OCI-LY7 (cell line): ENCODE data around the gene TMEM39B. TPM values are rescaled to one million over a fixed set of nuclear protein-coding genes. Genes with fewer than 3 reads are reported as not detected.
"Not testable (repeated sequence)": the region's sequence is repeated elsewhere in the genome, so short reads cannot be mapped to it uniquely, and the experiment has no call there.

Experiments
- BruUV-seq: library from RNA; stranded (reverse); fragments of 400-500 nt; replicated peaks from 2 replicates; lab custom pipeline; 2021; lab: Mats Ljungman, UMichigan
- CTCF ChIA-PET: fragments of 300-600 bp; sonication (Branson Sonifier 250); formaldehyde crosslinking; loops from one replicate; lab custom pipeline; 2022; ENCODE audit warnings: antibody characterized with exemption; ENCODE audit not compliant: unreplicated experiment; lab: Charles Lee
- POLR2A ChIA-PET: fragments of 300-600 bp; sonication (Branson Sonifier 250); formaldehyde crosslinking; loops from one replicate; lab custom pipeline; 2022; ENCODE audit warnings: antibody characterized with exemption; lab: Charles Lee
- DNase-seq: peaks from one replicate; pipeline ENCODE4 v3.0.0-alpha.2; 2015; ENCODE audit warnings: low spot score
- H2AFZ ChIP-seq: fragments of 200-600 bp; sonication (generic), shearing (Covaris generic); 2 replicates; pipeline ENCODE4 v1.6.1; 2014; ENCODE audit warnings: mild to moderate bottlenecking, antibody characterized with exemption, low read length, moderate library complexity
- H3K27ac ChIP-seq: fragments of 200-600 bp; sonication (generic); 2 replicates; pipeline ENCODE4 v1.5.1; 2014; ENCODE audit warnings: mixed run types, low read depth, mild to moderate bottlenecking, moderate library complexity, low read length, inconsistent platforms; ENCODE audit not compliant: poor library complexity, severe bottlenecking
- H3K36me3 ChIP-seq: fragments of 200-600 bp; sonication (generic); 2 replicates; pipeline ENCODE4 v1.6.1; 2014; ENCODE audit warnings: mild to moderate bottlenecking, antibody characterized with exemption, low read length, moderate library complexity, mixed read lengths; ENCODE audit not compliant: insufficient read depth
- H3K4me1 ChIP-seq: fragments of 200-600 bp; sonication (generic); 2 replicates; pipeline ENCODE4 v1.5.1; 2014; ENCODE audit warnings: mild to moderate bottlenecking, low read length; ENCODE audit not compliant: insufficient read depth, poor library complexity, severe bottlenecking
- H3K4me2 ChIP-seq: fragments of 200-600 bp; sonication (generic); 2 replicates; pipeline ENCODE4 v1.6.1; 2014; ENCODE audit warnings: mild to moderate bottlenecking, low read length
- H3K4me3 ChIP-seq: fragments of 200-600 bp; sonication (generic); 2 replicates; pipeline ENCODE4 v1.5.1; 2014; ENCODE audit warnings: mild to moderate bottlenecking, low read depth, low read length; ENCODE audit not compliant: poor library complexity, severe bottlenecking
- H3K79me2 ChIP-seq: fragments of 200-600 bp; sonication (generic); 2 replicates; pipeline ENCODE4 v1.6.1; 2016; ENCODE audit warnings: low read depth, mild to moderate bottlenecking, low read length, moderate library complexity, mixed read lengths; ENCODE audit not compliant: insufficient read depth
- H3K9me2 ChIP-seq: fragments of 200-600 bp; sonication (generic); 2 replicates; pipeline ENCODE4 v1.6.1; 2016; ENCODE audit warnings: mild to moderate bottlenecking, low read length, mixed read lengths; ENCODE audit not compliant: insufficient read depth
- H3K9me3 ChIP-seq: fragments of 200-600 bp; sonication (generic); 2 replicates; pipeline ENCODE4 v1.6.1; 2014; ENCODE audit warnings: mild to moderate bottlenecking, mixed run types, low read length, mixed read lengths
- H4K20me1 ChIP-seq: fragments of 200-600 bp; sonication (generic); 2 replicates; pipeline ENCODE4 v1.6.1; 2014; ENCODE audit warnings: mild to moderate bottlenecking, antibody characterized with exemption, low read length, moderate library complexity, mixed read lengths; ENCODE audit not compliant: insufficient read depth
- EZH2phosphoT487 ChIP-seq: fragments of 200-600 bp; sonication (generic); IDR thresholded peaks from 2 replicates; pipeline ENCODE4 v1.6.1; 2018; ENCODE audit warnings: low read depth, borderline replicate concordance, mild to moderate bottlenecking, mixed run types, antibody characterized with exemption, low read length, moderate library complexity, mixed read lengths
- intact Hi-C: fragments of 100-400 bp; cut with micrococcal nuclease; formaldehyde crosslinking; loops from one replicate; pipeline ENCODE4 v1.10.0; 2022; ENCODE audit not compliant: unreplicated experiment
- total RNA-seq, 2 experiments: library from RNA; depleted of rRNA in 1 of 2; stranded (reverse); fragments of >200 nt in 1 of 2; shearing (Covaris generic) in 1 of 2; gene quantifications; 2 replicates each; pipeline ENCODE4 v1.2.3, GENCODE V29; 2014 to 2022
- TF ChIP-seq, protein P1 (sequence below): fragments of 200-600 bp; sonication (generic); conservative IDR thresholded peaks from 2 replicates; pipeline ENCODE4 v1.5.1; 2014; ENCODE audit warnings: mild to moderate bottlenecking, antibody characterized with exemption, low read length, moderate library complexity, mixed read lengths

The TMEM39B gene
- total RNA-seq, 2 experiments from 2014 or later, result 11.3 to 35.9 TPM

DNA sequence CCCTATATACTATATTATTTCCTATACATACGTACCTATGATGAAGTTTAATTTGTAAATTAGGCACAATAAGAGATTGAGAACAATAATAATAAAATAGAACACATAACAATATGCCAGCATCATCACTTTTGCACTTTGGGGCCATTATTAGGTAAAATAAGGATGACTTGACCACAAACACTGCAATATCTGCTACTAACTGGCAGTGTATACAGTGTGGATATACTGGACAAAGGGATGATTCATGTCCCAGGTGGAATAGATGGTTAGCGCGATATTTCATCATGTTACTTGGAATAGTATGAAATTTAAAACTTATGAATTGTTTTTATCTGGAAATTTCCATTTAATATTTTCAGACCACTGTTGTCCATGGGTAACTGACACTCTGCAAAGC, 71.3 kb downstream of the TMEM39B start:
- ChIA-PET CTCF (no interaction called here), POLR2A (interaction anchor here (0.7 kb wide), 1 partner anchor 248 kb away, joined by 3 read pairs; no protein-coding TSS in a partner anchor)
- Histone ChIP-seq H3K27ac (no peak overlapping the region), H3K4me2 (no peak overlapping the region), H3K4me3 (no peak overlapping the region), H3K4me1 (no peaks in the 10 kb centered on the region), H3K79me2 (peaks cover 80% of the 10 kb centered on the region), H2AFZ (no peak overlapping the region), H3K9me3 (peaks cover 11% of the 10 kb centered on the region), H3K9me2 (no peaks in the 10 kb centered on the region), H3K36me3 (peaks cover 50% of the 10 kb centered on the region), H4K20me1 (peaks cover 7% of the 10 kb centered on the region; the same call in 1 of the 2 replicates)
- no peak for TF ChIP-seq EZH2phosphoT487
- TF ChIP-seq, protein P1, sequence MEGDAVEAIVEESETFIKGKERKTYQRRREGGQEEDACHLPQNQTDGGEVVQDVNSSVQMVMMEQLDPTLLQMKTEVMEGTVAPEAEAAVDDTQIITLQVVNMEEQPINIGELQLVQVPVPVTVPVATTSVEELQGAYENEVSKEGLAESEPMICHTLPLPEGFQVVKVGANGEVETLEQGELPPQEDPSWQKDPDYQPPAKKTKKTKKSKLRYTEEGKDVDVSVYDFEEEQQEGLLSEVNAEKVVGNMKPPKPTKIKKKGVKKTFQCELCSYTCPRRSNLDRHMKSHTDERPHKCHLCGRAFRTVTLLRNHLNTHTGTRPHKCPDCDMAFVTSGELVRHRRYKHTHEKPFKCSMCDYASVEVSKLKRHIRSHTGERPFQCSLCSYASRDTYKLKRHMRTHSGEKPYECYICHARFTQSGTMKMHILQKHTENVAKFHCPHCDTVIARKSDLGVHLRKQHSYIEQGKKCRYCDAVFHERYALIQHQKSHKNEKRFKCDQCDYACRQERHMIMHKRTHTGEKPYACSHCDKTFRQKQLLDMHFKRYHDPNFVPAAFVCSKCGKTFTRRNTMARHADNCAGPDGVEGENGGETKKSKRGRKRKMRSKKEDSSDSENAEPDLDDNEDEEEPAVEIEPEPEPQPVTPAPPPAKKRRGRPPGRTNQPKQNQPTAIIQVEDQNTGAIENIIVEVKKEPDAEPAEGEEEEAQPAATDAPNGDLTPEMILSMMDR, result no peak
- no peak for DNase-seq
- intact Hi-C loops, result no loop called here
- BruUV-seq, result no TSS peak

DNA sequence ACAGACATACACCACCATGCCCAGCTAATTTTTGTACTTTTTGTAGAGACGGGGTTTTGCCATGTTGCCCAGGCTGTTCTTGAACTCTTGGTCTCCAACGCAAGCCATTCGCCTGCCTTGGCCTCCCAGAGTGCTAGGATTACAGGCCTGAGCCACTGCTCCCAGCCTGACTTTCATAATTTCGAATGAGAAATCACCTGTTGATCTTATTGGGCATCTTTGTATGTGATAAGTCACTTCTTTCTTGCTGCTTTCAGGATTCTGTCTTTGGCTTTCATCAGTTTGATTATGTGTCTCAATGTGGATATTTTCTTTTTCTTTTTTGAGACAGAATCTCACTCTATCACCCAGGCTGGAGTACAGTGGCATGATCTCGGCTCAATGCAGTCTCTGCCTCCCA, 75.1 kb downstream of the TMEM39B start:
- DNase-seq, H3K9me2 ChIP-seq, CTCF ChIA-PET, H3K4me3 ChIP-seq, BruUV-seq, intact Hi-C loops, H4K20me1 ChIP-seq, H3K4me2 ChIP-seq, H2AFZ ChIP-seq, H3K27ac ChIP-seq, H3K4me1 ChIP-seq: not testable (repeated sequence)
- POLR2A ChIA-PET, result interaction anchor here (1.6 kb wide), 1 partner anchor 8 kb away, joined by 5 read pairs; no protein-coding TSS in a partner anchor
- Histone ChIP-seq H3K9me3 (peaks cover 18% of the 10 kb centered on the region), H3K36me3 (peaks cover 43% of the 10 kb centered on the region), H3K79me2 (peaks cover 74% of the 10 kb centered on the region)

DNA sequence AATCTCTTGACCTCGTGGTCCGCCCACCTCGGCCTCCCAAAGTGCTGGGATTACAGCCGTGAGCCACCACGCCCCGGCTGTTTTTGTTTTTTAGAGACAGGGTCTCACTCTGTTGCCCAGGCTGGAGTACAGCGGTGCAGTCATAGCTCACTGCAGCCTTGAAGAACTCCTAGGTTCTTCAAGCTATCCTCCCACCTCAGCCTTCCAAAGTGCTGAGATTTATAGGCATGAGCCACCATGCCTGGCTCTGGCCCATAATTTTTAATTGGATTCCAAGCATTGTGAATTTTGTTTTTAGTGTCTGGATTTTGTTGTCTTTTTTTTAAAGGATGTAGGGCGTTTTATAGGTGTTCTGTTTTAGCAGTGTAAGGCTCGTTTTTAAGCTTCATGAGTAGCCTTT, 78.1 kb downstream of the TMEM39B start:
- H3K36me3 ChIP-seq, result peaks cover 44% of the 10 kb centered on the region
- H2AFZ ChIP-seq, result no peak overlapping the region
- TF ChIP-seq, protein P1, result no peak
- no peak for TF ChIP-seq EZH2phosphoT487
- no TSS peak for BruUV-seq
- no peak overlapping the region for H3K27ac ChIP-seq
- no peak overlapping the region for H3K4me2 ChIP-seq
- H3K79me2 ChIP-seq, result peaks cover 54% of the 10 kb centered on the region
- no peak for DNase-seq
- POLR2A ChIA-PET, result no interaction called here
- H3K9me3 ChIP-seq, result peaks cover 18% of the 10 kb centered on the region
- no peaks in the 10 kb centered on the region for H3K9me2 ChIP-seq
- CTCF ChIA-PET, result no interaction called here
- intact Hi-C loops, result no loop called here
- no peaks in the 10 kb centered on the region for H4K20me1 ChIP-seq
- no peaks in the 10 kb centered on the region for H3K4me1 ChIP-seq
- no peak overlapping the region for H3K4me3 ChIP-seq
